ENCODE results near the gene SPTBN1.

SPTBN1 gene

GRCh38 chr2:54590216-54591120, 134.3 kb downstream of the SPTBN1 start:
- no peak for DNase-seq (ENCODE audit: low spot score)

- no peak for DNase-seq (ENCODE audit: low spot score)
Observed at GRCh38 chr2:54591551-54591950, 135.4 kb downstream of the SPTBN1 start.

- no peak for DNase-seq (ENCODE audit: low spot score)
Observed at GRCh38 chr2:54593249-54593648, 137.1 kb downstream of the SPTBN1 start.

GRCh38 chr2:54594048-54594447, 137.9 kb downstream of the SPTBN1 start:
- no peak for DNase-seq (ENCODE audit: low spot score)

GRCh38 chr2:54595161-54595803, 139.2 kb downstream of the SPTBN1 start:
- DNase-seq (ENCODE audit: low spot score), result no peak

- no peak for DNase-seq (ENCODE audit: low spot score)
Observed at GRCh38 chr2:54595999-54596902, 140.1 kb downstream of the SPTBN1 start.

- no peak for DNase-seq (ENCODE audit: low spot score)
Observed at GRCh38 chr2:54597153-54597848, 141.2 kb downstream of the SPTBN1 start.

- no peak for DNase-seq (ENCODE audit: low spot score)
Observed at GRCh38 chr2:54598347-54599325, 142.5 kb downstream of the SPTBN1 start.

GRCh38 chr2:54599326-54599710, 143.2 kb downstream of the SPTBN1 start:
- no peak for DNase-seq (ENCODE audit: low spot score)

GRCh38 chr2:54599914-54600313, 143.8 kb downstream of the SPTBN1 start:
- no peak for DNase-seq (ENCODE audit: low spot score)

GRCh38 chr2:54601339-54601738, 145.2 kb downstream of the SPTBN1 start:
- DNase-seq (ENCODE audit: low spot score), result no peak

- no peak for DNase-seq (ENCODE audit: low spot score)
Observed at GRCh38 chr2:54602736-54603322, 146.7 kb downstream of the SPTBN1 start.

- DNase-seq (ENCODE audit: low spot score), result no peak
Observed at GRCh38 chr2:54603357-54603756, 147.2 kb downstream of the SPTBN1 start.

GRCh38 chr2:54603796-54604195, 147.7 kb downstream of the SPTBN1 start:
- no peak for DNase-seq (ENCODE audit: low spot score)

- DNase-seq (ENCODE audit: low spot score), result no peak
Observed at GRCh38 chr2:54604871-54605270, 148.7 kb downstream of the SPTBN1 start.

GRCh38 chr2:54605836-54606235, 149.7 kb downstream of the SPTBN1 start:
- no peak for DNase-seq (ENCODE audit: low spot score)

- DNase-seq (ENCODE audit: low spot score), result no peak
Observed at GRCh38 chr2:54606393-54606958, 150.3 kb downstream of the SPTBN1 start.

GRCh38 chr2:54608224-54608623, 152.1 kb downstream of the SPTBN1 start:
- DNase-seq (ENCODE audit: low spot score), result no peak

- DNase-seq (ENCODE audit: low spot score), result no peak
Observed at GRCh38 chr2:54609241-54609640, 153.1 kb downstream of the SPTBN1 start.

GRCh38 chr2:54609647-54610046, 153.5 kb downstream of the SPTBN1 start:
- DNase-seq (ENCODE audit: low spot score), result no peak
